UCSD-AML1 (cell line): ENCODE data around the gene CLN6.
"Not testable (repeated sequence)": the region's sequence is repeated elsewhere in the genome, so short reads cannot be mapped to it uniquely, and the experiment has no call there.

Experiments used
- DNase-seq: peaks from one replicate; lab custom pipeline; 2025; ENCODE audit not compliant: unreplicated experiment; lab: John Stamatoyannopoulos, UW

The CLN6 gene

GRCh38 chr15:68207176-68207935 is 22.2 kb downstream of the CLN6 start:
- DNase-seq = no peak

GRCh38 chr15:68206711-68207151 is 22.8 kb downstream of the CLN6 start:
- no peak for DNase-seq

- DNase-seq = peak; percentile 88
Measured at GRCh38 chr15:68205954-68206539, 23.5 kb downstream of the CLN6 start.

- no peak for DNase-seq
Measured at GRCh38 chr15:68205558-68205944, 24.0 kb downstream of the CLN6 start.

- DNase-seq = peak; percentile 50
Measured at GRCh38 chr15:68204776-68205557, 24.6 kb downstream of the CLN6 start, which contains the start of gene CALML4. TSS of gene CALML4 (minus strand) at chr15:68205332. CDS start at chr15:68205247, 85 bp downstream.

- no peak for DNase-seq
Measured at GRCh38 chr15:68204361-68204760, 25.2 kb downstream of the CLN6 start.

- DNase-seq = no peak
Measured at GRCh38 chr15:68203956-68204355, 25.6 kb downstream of the CLN6 start.

GRCh38 chr15:68203486-68203885 is 26.0 kb downstream of the CLN6 start:
- DNase-seq = no peak

GRCh38 chr15:68202994-68203393 is 26.5 kb downstream of the CLN6 start:
- not testable (repeated sequence) for DNase-seq

- no peak for DNase-seq
Measured at GRCh38 chr15:68201879-68202261, 27.7 kb downstream of the CLN6 start.

GRCh38 chr15:68201153-68201878 is 28.2 kb downstream of the CLN6 start:
- DNase-seq = no peak

- no peak for DNase-seq
Measured at GRCh38 chr15:68200016-68200861, 29.3 kb downstream of the CLN6 start.

- no peak for DNase-seq
Measured at GRCh38 chr15:68199340-68199739, 30.2 kb downstream of the CLN6 start.

- no peak for DNase-seq
Measured at GRCh38 chr15:68197661-68198437, 31.7 kb downstream of the CLN6 start.

GRCh38 chr15:68197170-68197492 is 32.4 kb downstream of the CLN6 start:
- DNase-seq = no peak

GRCh38 chr15:68196445-68197169 is 32.9 kb downstream of the CLN6 start:
- DNase-seq = no peak

GRCh38 chr15:68195336-68196112 is 34.0 kb downstream of the CLN6 start:
- no peak for DNase-seq

GRCh38 chr15:68192804-68193486 is 36.6 kb downstream of the CLN6 start:
- DNase-seq = no peak
